Spleen (tissue), 11 donors: ENCODE results near the gene TNFRSF14. TPM values are rescaled to one million over a fixed set of nuclear protein-coding genes. Genes with fewer than 3 reads are reported as not detected.

Experiments used
- DNase-seq: peaks from one replicate; pipeline ENCODE4 v3.0.0-alpha.2; 2020
- H3K27ac ChIP-seq, 8 donors: fragments of 200-600 bp; sonication (generic) in 7 of 8; 1 replicate in 4 of 8; 2 replicates in 4 of 8; pipeline versions ENCODE4 v1.5.0 to v1.8.0; 2016 to 2021; ENCODE audit warnings: inconsistent platforms in 4 of 8, mild to moderate bottlenecking in 4 of 8, moderate library complexity in 1 of 8
- H3K27me3 ChIP-seq, 7 donors: fragments of 200-600 bp; sonication (generic) in 6 of 7; replicated peaks in 1 of 7; 1 replicate in 4 of 7; 2 replicates in 3 of 7; pipeline versions ENCODE4 v1.5.0 to v1.8.0; 2016 to 2021; ENCODE audit warnings: inconsistent platforms in 3 of 7, mild to moderate bottlenecking in 1 of 7
- H3K36me3 ChIP-seq, 6 donors: fragments of 200-600 bp; sonication (generic) in 5 of 6; 1 replicate in 4 of 6; 2 replicates in 2 of 6; pipeline versions ENCODE4 v1.5.0 to v1.8.0; 2016 to 2021; ENCODE audit warnings: inconsistent platforms in 2 of 6
- H3K4me1 ChIP-seq, 6 donors: fragments of 200-600 bp; sonication (generic) in 5 of 6; 1 replicate in 3 of 6; 2 replicates in 3 of 6; pipeline versions ENCODE4 v1.5.0 to v1.8.0; 2016 to 2021; ENCODE audit warnings: inconsistent platforms in 3 of 6
- H3K4me3 ChIP-seq, 8 donors: fragments of 200-600 bp; sonication (generic) in 7 of 8; 1 replicate in 4 of 8; 2 replicates in 4 of 8; pipeline versions ENCODE4 v1.5.0 to v1.8.0; 2016 to 2021; ENCODE audit warnings: inconsistent platforms in 4 of 8, mild to moderate bottlenecking in 4 of 8, moderate library complexity in 2 of 8
- H3K9me3 ChIP-seq, 8 donors: fragments of 200-600 bp; sonication (generic) in 7 of 8; 1 replicate in 4 of 8; 2 replicates in 4 of 8; pipeline versions ENCODE4 v1.5.0 to v1.8.0; 2016 to 2021; ENCODE audit warnings: inconsistent platforms in 4 of 8
- CTCF ChIP-seq, 11 experiments: fragments of 200-600 bp in 7 of 11; fragments of 450-650 bp in 4 of 11; sonication (generic) in 4 of 11; IDR thresholded peaks in 8 of 11; conservative IDR thresholded peaks in 3 of 11; 1 replicate in 7 of 11; 2 replicates in 4 of 11; pipeline versions ENCODE4 v1.4.0 to v1.8.0; 2016 to 2021; ENCODE audit warnings: antibody characterized with exemption in 11 of 11, inconsistent platforms in 4 of 11, mild to moderate bottlenecking in 1 of 11
- POLR2A ChIP-seq, 3 donors: fragments of 450-650 bp; IDR thresholded peaks; one replicate each; pipeline ENCODE4 v1.5.1; 2017; ENCODE audit warnings: antibody characterized with exemption in 3 of 3, mild to moderate bottlenecking in 1 of 3
- POLR2AphosphoS5 ChIP-seq, 3 donors: sonication (generic); formaldehyde crosslinking; IDR thresholded peaks; one replicate each; pipeline ENCODE4 v1.5.1; 2017; ENCODE audit warnings: antibody characterized with exemption in 3 of 3
- WGBS, 5 donors: extraction: QIAGEN DNeasy Blood & Tissue Kit in 3 of 5; methylation state at CpG; one replicate each; pipeline versions ENCODE4 v1.1.5 to v1.1.7; 2013 to 2018; 5-methylcytosine and 5-hydroxymethylcytosine counted together
- intact Hi-C: fragments of 100-400 bp; cut with DNase I; formaldehyde crosslinking; loops from one replicate; pipeline ENCODE4 v1.15.0; 2023; ENCODE audit warnings: low total_unique reads
- polyA plus RNA-seq, 3 donors: library from polyadenylated mRNA; stranded (reverse); fragments of 200-250 nt; gene quantifications; one replicate each; pipeline ENCODE4 v1.2.1, GENCODE V29; 2013
- total RNA-seq, 7 donors: library from RNA; depleted of rRNA in 3 of 7; stranded (reverse); fragments of >200 nt in 3 of 7; fragmentation: NEBNext Ultra II Directional in 4 of 7; extraction: Animal tissue kit (Norgen Biotek cat#: 25700) in 4 of 7; gene quantifications; one replicate each; pipeline versions ENCODE4 v1.1.0 to v1.2.1, GENCODE V29; 2016 to 2021
- donor health status: healthy with polysubstance abuse.
- donor health status: DM: no; HTN: no; CAD: no; lungs with moderate emphysema.
- donor health status: DM: no; HTN: no; CAD: no.
- donor health status: Bipolar disorder and iron deficiency.
- donor health status: healthy.
- donor health status: DM: no; HTN: no; CAD: no.
- donor health status: DM: yes; HTN: yes; CAD: no.

Gene TNFRSF14
- total and polyA plus RNA-seq, 10 donors: 146 to 366 (median 191) TPM

GRCh38 chr1:2578758-2579118 is 22.6 kb downstream of the TNFRSF14 start:
- H3K4me3 ChIP-seq: peak overlapping the region in 2 of 8 donors; percentile 32 to 67
- H3K9me3 ChIP-seq: peaks cover 0 to 6% (median 1%) of the 10 kb centered on the region in 8 donors
- no peak for TF ChIP-seq POLR2A (IDR thresholded peaks at IDR 0.05)
- TF ChIP-seq CTCF (IDR thresholded peaks at IDR 0.05 in 8 of 11, conservative IDR thresholded peaks at IDR 0.05 in 3 of 11): no peak
- TF ChIP-seq POLR2AphosphoS5 (IDR thresholded peaks at IDR 0.05): no peak
- 37 to 54% (median 41%) methylated on average over 4 of the region's 4 CpGs for WGBS, 5 donors
- no peaks in the 10 kb centered on the region for H3K36me3 ChIP-seq
- H3K27ac ChIP-seq: peak overlapping the region; percentile 81 to 97 (median 93)
- DNase-seq: no peak
- peaks cover 35 to 86% (median 65%) of the 10 kb centered on the region in 6 donors for H3K4me1 ChIP-seq
- H3K27me3 ChIP-seq: no peaks in the 10 kb centered on the region
- intact Hi-C loops: no loop called here

- Histone ChIP-seq H3K9me3 (no peaks in the 10 kb centered on the region), H3K36me3 (no peaks in the 10 kb centered on the region), H3K27me3 (no peaks in the 10 kb centered on the region), H3K27ac (peak overlapping the region in 3 of 8 donors; percentile 57 to 72 (median 70)), H3K4me3 (no peak overlapping the region), H3K4me1 (peaks cover 49 to 100% (median 79%) of the 10 kb centered on the region in 6 donors)
- peak; percentile 76 for DNase-seq
- intact Hi-C loops: no loop called here
- no peak for TF ChIP-seq POLR2A (IDR thresholded peaks at IDR 0.05)
- no peak for TF ChIP-seq CTCF (IDR thresholded peaks at IDR 0.05 in 8 of 11, conservative IDR thresholded peaks at IDR 0.05 in 3 of 11)
- no peak for TF ChIP-seq POLR2AphosphoS5 (IDR thresholded peaks at IDR 0.05)
- WGBS, 5 donors: 91 to 95% (median 94%) methylated on average over 8 to 10 of the region's 10 CpGs
Measured at GRCh38 chr1:2580691-2581090, 24.5 kb downstream of the TNFRSF14 start.

GRCh38 chr1:2582391-2582790 is 26.2 kb downstream of the TNFRSF14 start:
- DNase-seq: no peak
- intact Hi-C loops: no loop called here
- no peak overlapping the region for H3K4me3 ChIP-seq
- peak overlapping the region in 6 of 8 donors; percentile 11 to 95 (median 62) for H3K27ac ChIP-seq
- peaks cover 38 to 91% (median 68%) of the 10 kb centered on the region in 6 donors for H3K4me1 ChIP-seq
- peaks cover 0 to 7% (median 0%) of the 10 kb centered on the region in 7 donors for H3K27me3 ChIP-seq
- H3K9me3 ChIP-seq: no peaks in the 10 kb centered on the region
- TF ChIP-seq POLR2AphosphoS5 (IDR thresholded peaks at IDR 0.05) (no peak), POLR2A (IDR thresholded peaks at IDR 0.05) (no peak), CTCF (IDR thresholded peaks at IDR 0.05 in 8 of 11, conservative IDR thresholded peaks at IDR 0.05 in 3 of 11) (no peak)
- no peaks in the 10 kb centered on the region for H3K36me3 ChIP-seq
- WGBS, 5 donors: 75 to 81% (median 77%) methylated on average over 7 of the region's 7 CpGs

- WGBS, 5 donors: 49 to 75% (median 70%) methylated on average over 4 to 5 of the region's 5 CpGs
- intact Hi-C loops: no loop called here
Measured at GRCh38 chr1:2583331-2583791, 27.2 kb downstream of the TNFRSF14 start.

More at GRCh38 chr1:2583331-2583791, 27.2 kb downstream of the TNFRSF14 start:
- Histone ChIP-seq H3K4me3 (no peak overlapping the region), H3K4me1 (peaks cover 33 to 91% (median 67%) of the 10 kb centered on the region in 6 donors), H3K27me3 (peaks cover 0 to 7% (median 0%) of the 10 kb centered on the region in 7 donors), H3K36me3 (peaks cover 0 to 2% (median 0%) of the 10 kb centered on the region in 6 donors), H3K27ac (peak overlapping the region in 7 of 8 donors; percentile 95 to 100 (median 99)), H3K9me3 (no peaks in the 10 kb centered on the region)
- TF ChIP-seq POLR2AphosphoS5 (IDR thresholded peaks at IDR 0.05) (no peak), POLR2A (IDR thresholded peaks at IDR 0.05) (no peak), CTCF (IDR thresholded peaks at IDR 0.05 in 8 of 11, conservative IDR thresholded peaks at IDR 0.05 in 3 of 11) (no peak)
- DNase-seq: peak; percentile 78
